ENCODE data around the gene CBX8.

Gene CBX8

DNA sequence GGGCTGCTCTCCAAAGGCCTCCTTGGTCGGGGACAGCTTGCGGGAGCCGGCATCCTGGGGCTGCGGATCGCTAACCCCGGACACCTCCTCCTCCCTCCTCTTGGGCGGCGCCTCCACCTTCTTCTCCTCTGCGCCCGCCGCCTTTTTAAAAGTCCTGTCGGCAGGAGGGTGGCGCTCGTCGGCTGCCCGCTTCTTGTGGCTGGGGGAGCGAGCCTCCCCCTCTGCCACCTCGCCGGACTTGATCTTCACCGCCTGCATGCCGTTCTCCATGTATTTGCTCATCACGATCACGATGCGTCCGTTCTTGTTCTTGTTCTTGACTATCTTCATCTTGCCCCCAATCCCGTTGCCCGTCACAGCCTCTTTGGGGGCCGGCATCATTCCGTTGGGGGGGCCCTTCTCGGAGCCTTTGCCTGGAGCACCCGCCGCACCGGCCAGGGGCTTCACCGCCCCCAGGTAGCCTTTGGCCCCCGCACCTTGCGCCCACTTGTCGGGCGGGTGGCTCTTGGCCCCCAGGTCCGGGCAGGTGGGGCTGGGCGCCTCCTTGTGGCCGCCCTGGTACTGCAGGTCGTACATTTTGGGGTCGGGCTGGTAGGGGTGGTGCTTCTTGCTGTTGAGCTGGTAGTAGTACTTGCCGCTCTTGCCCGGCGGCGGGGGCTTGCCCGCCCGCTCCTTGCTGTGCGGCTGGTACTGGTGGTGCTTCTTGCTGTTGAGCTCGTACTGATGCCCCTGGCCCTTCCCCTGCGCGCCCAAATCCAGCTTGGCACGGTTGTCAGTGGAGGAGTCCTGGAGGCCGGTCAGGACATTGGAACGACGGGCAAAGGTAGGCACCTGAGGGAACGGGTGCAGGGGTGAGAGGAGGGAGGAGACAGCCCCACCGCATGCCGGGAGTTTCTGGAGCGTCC is 37.9 kb upstream of the CBX8 start:
- DNase-seq = peak; percentile 89

DNA sequence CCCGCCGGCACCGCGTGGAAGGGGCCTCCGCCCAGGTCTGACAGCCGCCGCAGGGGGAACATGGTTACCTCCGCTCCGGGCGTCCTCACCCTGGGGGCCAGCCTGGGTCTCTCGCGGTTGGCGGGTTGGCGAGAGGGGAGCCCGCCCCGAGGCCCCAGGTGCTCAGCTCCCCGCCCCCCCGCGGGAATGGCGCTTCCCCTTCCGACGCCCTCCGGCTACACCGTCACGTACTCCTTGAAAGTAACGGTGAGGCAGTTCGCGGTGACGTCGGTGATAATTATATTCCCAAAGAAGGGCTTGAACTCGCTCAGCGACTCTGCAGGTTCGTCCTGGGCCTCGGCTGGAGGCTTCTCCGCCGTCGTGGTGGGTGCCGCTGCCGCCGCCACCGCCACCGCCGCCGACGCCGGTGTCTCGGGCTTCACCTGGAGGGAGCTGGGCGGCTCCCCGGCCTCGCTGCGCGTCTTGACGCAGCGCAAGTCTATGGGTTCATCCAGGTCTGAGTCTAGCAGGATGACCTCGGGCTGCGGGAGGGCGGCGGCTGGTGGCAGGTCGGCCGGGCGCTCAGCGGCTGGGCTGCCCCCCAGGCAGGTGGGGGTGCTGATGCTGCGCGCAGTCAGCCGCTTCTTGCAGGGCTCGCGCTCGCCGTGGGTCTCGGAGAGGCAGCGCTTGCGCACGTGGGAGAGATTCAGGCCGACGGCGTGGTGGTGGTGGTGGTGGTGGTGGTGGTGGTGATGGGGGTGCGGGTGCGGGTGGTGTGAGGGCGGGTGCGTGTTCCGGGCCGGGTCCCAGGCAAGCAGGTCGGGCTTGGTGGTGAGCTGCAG is 37.1 kb upstream of the CBX8 start:
- DNase-seq = no peak

- DNase-seq = no peak
Observed at GRCh38 chr17:79833110-79833450, 36.2 kb upstream of the CBX8 start.

DNA sequence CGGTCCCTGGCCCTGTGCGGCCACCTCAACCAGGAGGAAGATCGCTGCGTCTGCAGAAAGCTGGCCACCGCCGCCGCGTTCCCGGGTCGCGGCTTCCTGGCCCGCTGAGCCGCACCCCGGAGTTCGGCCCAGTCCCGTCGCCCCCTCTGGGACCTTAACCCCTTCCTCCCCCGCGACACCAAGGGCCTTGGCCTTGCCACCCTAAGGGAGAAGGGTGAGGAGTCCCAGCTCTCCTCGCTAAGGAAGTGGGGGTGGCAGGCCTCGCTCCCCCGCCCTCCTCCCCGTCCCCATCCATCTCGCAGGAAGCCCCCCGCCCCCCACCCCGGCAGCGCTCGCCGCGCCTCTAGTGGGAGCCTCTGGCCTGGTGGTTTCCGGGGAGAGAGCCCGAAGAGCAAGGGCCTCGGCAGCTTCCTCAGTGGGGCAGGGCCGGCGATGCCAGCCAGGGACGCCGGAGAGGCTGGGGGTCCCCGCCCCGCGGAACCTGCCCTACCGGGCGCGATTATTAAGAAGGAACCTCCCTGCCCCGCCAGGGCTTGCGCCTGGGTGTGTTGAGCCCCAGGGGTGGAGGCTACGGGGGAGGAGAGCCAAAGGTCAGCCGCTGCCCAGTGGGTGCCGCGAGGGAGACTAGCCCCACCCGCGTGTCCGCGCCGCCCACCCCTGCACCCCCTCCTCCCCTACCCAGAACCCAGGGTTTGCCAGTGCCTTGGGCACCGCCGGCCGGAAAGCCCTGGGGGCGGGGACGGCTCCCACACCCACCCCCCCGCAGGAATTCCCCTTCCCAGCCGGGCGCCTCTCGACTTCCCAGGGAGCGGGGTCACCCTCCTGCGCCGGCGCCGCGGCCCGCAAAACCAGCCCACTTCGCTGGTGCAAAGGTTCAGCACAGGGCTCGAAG is 35.6 kb upstream of the CBX8 start:
- DNase-seq = no peak

DNA sequence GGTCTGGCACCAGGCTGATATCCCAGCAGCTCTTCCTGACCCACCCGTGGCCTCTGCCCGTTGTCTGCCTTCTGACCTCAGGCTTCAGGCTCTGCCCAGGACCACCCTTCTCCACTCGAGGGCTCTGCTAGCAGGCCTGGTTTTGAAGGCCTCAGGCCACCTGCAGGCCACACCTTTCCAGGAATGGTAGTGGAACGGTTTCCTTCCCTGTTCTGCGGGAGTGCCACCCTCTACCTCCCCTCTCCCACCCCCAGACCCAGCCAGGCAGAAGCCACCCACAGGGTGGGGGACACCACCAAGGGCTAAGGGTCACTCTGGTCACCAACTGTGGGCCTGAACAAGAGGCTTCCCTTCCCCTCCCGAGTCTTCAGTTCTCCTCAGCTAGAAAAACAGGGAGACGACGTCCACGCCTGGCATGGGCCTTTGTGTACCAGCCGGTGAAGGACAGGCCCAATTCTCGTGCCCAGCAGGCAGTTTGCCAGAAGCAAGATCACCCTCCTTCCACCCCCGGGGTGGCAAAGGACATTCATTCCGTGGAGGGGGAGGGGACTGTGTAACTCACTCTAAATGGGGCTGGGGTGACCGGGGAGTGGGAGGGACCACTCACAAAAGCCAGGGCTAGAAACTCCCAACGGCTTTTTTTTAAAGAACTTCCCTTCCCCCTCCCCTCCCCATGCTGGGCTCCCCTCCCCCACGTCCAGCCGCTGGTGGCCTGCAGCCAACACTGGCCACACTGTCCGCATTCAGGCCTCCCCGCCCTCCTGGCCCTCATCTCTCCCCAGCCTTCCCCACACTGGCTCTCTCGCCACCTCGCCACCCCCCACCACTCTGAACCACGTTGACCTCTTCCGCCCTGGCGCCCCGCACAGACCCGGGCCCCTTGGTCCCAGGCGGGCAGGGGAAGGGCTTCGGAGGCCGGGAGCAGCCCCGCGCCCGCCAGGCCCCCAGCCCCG is 34.7 kb upstream of the CBX8 start:
- no peak for DNase-seq

DNA sequence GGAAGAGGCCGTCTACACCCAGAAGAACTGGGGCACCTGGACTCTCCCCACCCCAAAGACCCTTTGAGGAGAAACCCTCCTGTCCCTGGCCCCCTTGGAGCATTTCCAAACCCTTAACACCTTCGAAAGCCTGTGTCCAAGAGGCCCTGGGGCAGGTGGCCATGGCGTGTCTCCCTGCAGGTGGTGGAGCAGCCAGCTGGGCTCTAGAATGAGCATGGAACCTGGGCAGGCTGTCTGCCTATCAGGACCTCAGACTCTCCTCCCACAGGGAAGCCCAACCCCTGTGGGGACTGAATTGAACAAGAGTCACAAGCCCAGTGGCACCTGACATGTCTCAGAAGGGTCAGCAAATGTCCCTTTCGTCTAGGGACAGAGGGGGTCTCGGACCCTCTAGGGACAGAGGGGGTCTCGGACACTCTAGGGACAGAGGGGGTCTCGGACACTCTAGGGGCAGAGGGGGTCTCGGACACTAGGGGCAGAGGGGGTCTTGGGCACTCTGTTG is 33.9 kb upstream of the CBX8 start:
- DNase-seq = no peak

GRCh38 chr17:79830303-79830702 is 33.4 kb upstream of the CBX8 start:
- no peak for DNase-seq

DNA sequence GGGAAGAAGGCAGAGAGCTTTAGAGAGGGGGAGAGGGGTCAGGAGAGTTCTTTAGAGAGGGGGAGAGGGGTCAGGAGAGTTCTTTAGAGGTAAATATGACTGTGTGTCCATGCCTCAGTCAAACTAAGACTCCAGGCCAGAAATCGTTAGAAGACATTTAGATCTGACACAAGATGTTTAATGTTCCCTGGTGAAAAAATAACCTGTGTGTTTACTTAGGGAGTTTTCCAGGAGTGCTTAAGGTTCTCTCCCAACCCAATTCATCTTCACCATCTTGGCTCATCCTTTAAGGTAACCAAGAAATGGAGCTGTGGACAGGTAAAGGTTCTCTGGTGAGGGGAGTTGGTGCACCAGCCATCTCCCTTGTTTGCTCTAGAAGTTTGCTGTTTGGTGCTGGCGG is 32.6 kb upstream of the CBX8 start:
- DNase-seq = no peak

- DNase-seq = no peak
Observed at GRCh38 chr17:79829004-79829403, 32.1 kb upstream of the CBX8 start.

GRCh38 chr17:79826841-79827578 is 30.1 kb upstream of the CBX8 start:
- DNase-seq = no peak

GRCh38 chr17:79826204-79826680 is 29.4 kb upstream of the CBX8 start:
- DNase-seq = no peak

GRCh38 chr17:79825580-79825921 is 28.7 kb upstream of the CBX8 start:
- DNase-seq = no peak

DNA sequence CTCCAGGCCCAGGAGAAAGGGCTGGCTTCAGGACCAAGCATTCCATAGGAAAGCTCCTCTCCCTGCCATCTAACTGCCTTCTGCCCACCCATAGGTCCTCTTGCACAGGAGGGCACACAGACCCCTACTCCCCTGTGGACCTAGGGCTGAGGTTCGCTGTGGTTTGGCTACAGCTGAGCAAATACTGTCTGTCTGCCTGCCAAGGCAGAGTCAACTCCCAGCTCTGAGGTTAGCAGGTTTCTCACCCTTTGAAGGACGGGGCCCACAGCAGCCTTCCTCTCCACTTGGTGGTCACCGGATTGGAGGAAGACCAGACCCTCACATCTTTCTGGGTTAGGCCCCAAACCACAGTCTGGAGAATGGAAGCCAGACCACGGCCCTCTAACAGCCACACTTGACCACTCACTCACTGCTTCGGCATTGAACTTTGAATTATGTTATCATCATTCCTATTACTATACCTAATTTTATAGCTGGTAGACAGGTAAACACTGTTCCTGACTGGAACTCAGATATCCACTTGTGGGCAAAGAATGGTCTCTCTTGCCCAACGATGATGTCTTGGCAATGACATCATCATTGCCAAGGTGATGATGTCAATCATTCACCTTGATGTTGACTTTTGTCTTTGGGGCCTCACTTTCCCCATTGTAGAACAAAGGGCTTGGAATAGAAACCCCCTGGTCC is 28.2 kb upstream of the CBX8 start:
- DNase-seq = no peak

GRCh38 chr17:79824234-79824633 is 27.4 kb upstream of the CBX8 start:
- no peak for DNase-seq

DNA sequence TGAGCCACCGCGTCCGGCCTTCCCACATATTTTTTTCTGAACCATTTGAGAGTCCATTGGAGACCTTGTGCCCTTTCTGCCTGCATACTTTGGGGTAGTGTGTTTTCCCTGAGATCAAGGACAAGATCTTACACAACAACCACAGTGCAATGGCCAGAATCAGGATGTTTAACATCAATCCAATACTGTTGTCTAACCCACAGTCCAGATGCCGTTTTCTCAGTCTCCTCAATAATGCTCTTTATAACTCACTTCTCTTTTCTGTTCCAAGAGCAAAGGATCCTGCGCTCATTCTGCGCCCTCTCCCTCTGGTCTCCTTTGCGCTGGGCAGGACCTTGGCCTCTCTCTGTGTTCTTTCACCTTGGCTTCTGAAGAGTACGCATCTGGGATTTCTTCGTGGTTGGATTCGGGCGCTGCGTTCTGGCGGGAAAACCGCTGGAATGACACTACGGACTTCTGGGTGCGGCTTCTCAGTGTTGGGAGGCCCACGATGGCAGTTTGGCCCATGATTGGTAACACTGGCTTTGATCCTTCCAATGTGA is 25.8 kb upstream of the CBX8 start:
- no peak for DNase-seq

DNA sequence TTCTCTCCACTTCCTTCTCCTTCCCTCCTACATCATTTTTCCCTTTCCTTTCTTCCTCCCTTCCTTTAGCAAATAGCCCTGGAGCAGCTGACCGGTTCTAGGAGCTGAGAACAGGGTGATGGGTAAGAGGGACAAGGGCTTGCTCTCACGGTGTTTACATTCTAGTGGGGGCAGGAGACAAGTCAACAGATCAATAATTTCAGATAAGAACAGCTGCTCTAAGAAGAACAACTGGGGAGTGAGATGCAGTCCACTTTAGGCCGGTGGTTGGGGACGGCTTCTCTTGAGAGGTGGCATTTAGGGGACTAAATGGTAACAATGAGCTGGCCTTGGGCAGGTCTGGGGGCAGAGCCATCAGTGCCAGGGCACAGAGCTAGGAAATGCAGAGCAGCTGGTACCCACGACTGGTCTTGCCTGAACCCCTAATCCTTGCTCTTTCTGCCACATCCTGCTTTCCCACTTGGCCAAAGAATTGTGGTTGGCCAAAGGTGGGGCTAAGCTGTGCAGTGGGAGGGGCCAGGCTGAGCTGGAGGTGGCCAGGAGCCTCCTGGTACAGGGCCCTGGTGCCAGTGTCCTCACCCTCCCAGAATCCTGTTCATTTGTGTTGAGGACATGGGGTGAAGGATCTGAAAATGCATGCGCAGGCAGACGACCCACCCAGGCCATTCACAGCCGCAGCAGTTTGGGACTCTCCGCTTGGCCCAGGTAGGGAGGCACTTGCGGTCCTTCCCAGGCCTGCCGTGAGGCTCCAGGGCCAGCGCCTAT is 24.6 kb upstream of the CBX8 start:
- DNase-seq = no peak

GRCh38 chr17:79820959-79821330 is 24.1 kb upstream of the CBX8 start:
- no peak for DNase-seq

- DNase-seq = no peak
Observed at GRCh38 chr17:79819534-79820276, 22.8 kb upstream of the CBX8 start.

DNA sequence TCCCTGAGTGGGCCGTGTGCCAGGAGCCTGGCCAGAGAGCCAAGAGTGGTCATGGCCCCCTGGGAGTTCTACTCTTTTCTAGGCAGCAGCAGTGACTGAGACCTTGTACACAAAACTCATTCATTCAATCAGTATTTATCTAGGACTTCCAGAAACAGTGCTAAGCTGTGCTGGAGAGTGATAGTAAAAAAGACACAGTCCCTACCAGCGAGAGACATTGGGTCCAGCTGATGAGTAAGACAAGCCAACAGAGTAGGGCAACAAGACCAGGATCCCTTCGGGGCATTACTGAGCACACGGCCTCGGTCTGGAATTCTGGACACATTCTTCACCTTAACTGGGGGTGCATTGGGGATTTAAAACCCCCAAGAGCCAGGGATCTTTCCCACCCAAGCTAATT is 22.2 kb upstream of the CBX8 start:
- no peak for DNase-seq

All from activated CD8-positive, alpha-beta memory T cell treated with anti-CD3 and anti-CD28 coated beads, Interleukin-2, amount 50 U/mL, for 48 hours (primary cell).